HAP-1 (cell line): Measurements from ENCODE around the gene RPIA.
"Not testable (repeated sequence)": the region's sequence is repeated elsewhere in the genome, so short reads cannot be mapped to it uniquely, and the experiment has no call there.

Source experiments
- DNase-seq, 2 experiments: peaks; one replicate each; pipeline ENCODE4 v3.0.0-alpha.2; 2016 to 2020; ENCODE audit warnings: low spot score in 2 of 2
- H3K27me3 ChIP-seq: fragments of 250-450 bp; sonication (Bioruptor Pico); 2 replicates; pipeline ENCODE4 v1.5.1; 2020; ENCODE audit warnings: low read depth, mild to moderate bottlenecking, moderate library complexity
- H3K36me3 ChIP-seq: fragments of 250-450 bp; sonication (Bioruptor Pico); replicated peaks from 2 replicates; pipeline ENCODE4 v1.5.1; 2020; ENCODE audit warnings: mild to moderate bottlenecking
- H3K4me1 ChIP-seq: fragments of 250-450 bp; sonication (Bioruptor Pico); 2 replicates; pipeline ENCODE4 v1.5.1; 2020; ENCODE audit warnings: mild to moderate bottlenecking
- H3K4me3 ChIP-seq: fragments of 250-450 bp; sonication (Bioruptor Pico); 2 replicates; pipeline ENCODE4 v1.5.1; 2020; ENCODE audit warnings: mild to moderate bottlenecking, moderate library complexity
- H3K9me3 ChIP-seq: fragments of 250-450 bp; sonication (Bioruptor Pico); 2 replicates; pipeline ENCODE4 v1.5.1; 2020; ENCODE audit warnings: mild to moderate bottlenecking, moderate library complexity
- in situ Hi-C: fragments of 300-500 bp; cut with MboI; formaldehyde crosslinking; loops from 3 replicates; pipeline ENCODE4 v1.14.3; 2020; ENCODE audit warnings: low sequenced_read_pairs, inconsistent platforms, mixed read lengths

Gene RPIA

GRCh38 chr2:88691339-88692183 lies at the start of gene RPIA:
TSS of gene RPIA (plus strand) at chr2:88691673. CDS start at chr2:88691699, 26 bp downstream.
- H3K36me3 ChIP-seq, result no peaks in the 10 kb centered on the region
- peaks cover 12% of the 10 kb centered on the region for H3K4me1 ChIP-seq
- H3K27me3 ChIP-seq, result no peaks in the 10 kb centered on the region
- DNase-seq, result peak; percentile 96 to 98
- H3K9me3 ChIP-seq, result peaks cover 6% of the 10 kb centered on the region; the same call in 1 of the 2 replicates
- H3K4me3 ChIP-seq, result peak within 1 kb of the TSS; percentile 56
- in situ Hi-C loops, result no loop called here

- peaks cover 7% of the 10 kb centered on the region for H3K27me3 ChIP-seq
- DNase-seq, result no peak
- no peaks in the 10 kb centered on the region; the same call in 1 of the 2 replicates for H3K9me3 ChIP-seq
- no peaks in the 10 kb centered on the region for H3K4me1 ChIP-seq
- no peaks in the 10 kb centered on the region for H3K36me3 ChIP-seq
- in situ Hi-C loops, result no loop called here
- no peak overlapping the region for H3K4me3 ChIP-seq
These were observed 49.2 kb upstream of the RPIA start for GRCh38 chr2:88642278-88642677.

GRCh38 chr2:88645291-88645882 lies 46.1 kb upstream of the RPIA start:
- H3K27me3 ChIP-seq, H3K9me3 ChIP-seq, in situ Hi-C loops, H3K4me3 ChIP-seq, DNase-seq, H3K4me1 ChIP-seq, H3K36me3 ChIP-seq: not testable (repeated sequence)

GRCh38 chr2:88651646-88652045 lies 39.8 kb upstream of the RPIA start:
- H3K9me3 ChIP-seq, result no peaks in the 10 kb centered on the region
- no peaks in the 10 kb centered on the region; the same call in 1 of the 2 replicates for H3K27me3 ChIP-seq
- in situ Hi-C loops, result no loop called here
- no peak overlapping the region for H3K4me3 ChIP-seq
- no peaks in the 10 kb centered on the region for H3K36me3 ChIP-seq
- no peaks in the 10 kb centered on the region for H3K4me1 ChIP-seq
- no peak for DNase-seq

GRCh38 chr2:88654714-88655113 lies 36.8 kb upstream of the RPIA start:
- in situ Hi-C loops, result no loop called here
- DNase-seq, result no peak
- no peaks in the 10 kb centered on the region for H3K27me3 ChIP-seq

GRCh38 chr2:88656690-88657089 lies 34.8 kb upstream of the RPIA start:
- Histone ChIP-seq H3K4me3 (no peak overlapping the region), H3K36me3 (no peaks in the 10 kb centered on the region), H3K27me3 (no peaks in the 10 kb centered on the region), H3K4me1 (no peaks in the 10 kb centered on the region), H3K9me3 (no peaks in the 10 kb centered on the region)
- DNase-seq, result no peak
- in situ Hi-C loops, result no loop called here

More at GRCh38 chr2:88654714-88655113, 36.8 kb upstream of the RPIA start:
- Histone ChIP-seq H3K9me3 (no peaks in the 10 kb centered on the region), H3K4me3 (no peak overlapping the region), H3K4me1 (no peaks in the 10 kb centered on the region), H3K36me3 (no peaks in the 10 kb centered on the region)

GRCh38 chr2:88657131-88657530 lies 34.3 kb upstream of the RPIA start:
- in situ Hi-C loops, result no loop called here
- no peaks in the 10 kb centered on the region for H3K27me3 ChIP-seq
- no peak overlapping the region for H3K4me3 ChIP-seq
- no peaks in the 10 kb centered on the region for H3K9me3 ChIP-seq
- H3K36me3 ChIP-seq, result no peaks in the 10 kb centered on the region
- DNase-seq, result no peak
- H3K4me1 ChIP-seq, result no peaks in the 10 kb centered on the region

GRCh38 chr2:88658326-88658725 lies 33.1 kb upstream of the RPIA start:
- no peak for DNase-seq

GRCh38 chr2:88658881-88659537 lies 32.5 kb upstream of the RPIA start:
- no peaks in the 10 kb centered on the region for H3K36me3 ChIP-seq
- H3K4me3 ChIP-seq, result no peak overlapping the region
- in situ Hi-C loops, result no loop called here
- H3K9me3 ChIP-seq, result peaks cover 2% of the 10 kb centered on the region; the same call in 1 of the 2 replicates
- no peaks in the 10 kb centered on the region for H3K27me3 ChIP-seq
- H3K4me1 ChIP-seq, result no peaks in the 10 kb centered on the region
- no peak for DNase-seq

More at GRCh38 chr2:88658326-88658725, 33.1 kb upstream of the RPIA start:
- Histone ChIP-seq H3K4me1 (no peaks in the 10 kb centered on the region), H3K9me3 (peaks cover 1% of the 10 kb centered on the region; the same call in 1 of the 2 replicates), H3K4me3 (no peak overlapping the region), H3K36me3 (no peaks in the 10 kb centered on the region), H3K27me3 (no peaks in the 10 kb centered on the region)
- in situ Hi-C loops, result no loop called here

GRCh38 chr2:88659538-88659915 lies 31.9 kb upstream of the RPIA start:
- peaks cover 2% of the 10 kb centered on the region; the same call in 1 of the 2 replicates for H3K9me3 ChIP-seq
- H3K4me3 ChIP-seq, result no peak overlapping the region
- H3K36me3 ChIP-seq, result no peaks in the 10 kb centered on the region
- DNase-seq, result peak in 1 of 2 experiments; percentile 9
- no peaks in the 10 kb centered on the region for H3K4me1 ChIP-seq
- no peaks in the 10 kb centered on the region for H3K27me3 ChIP-seq
- in situ Hi-C loops, result no loop called here

- no peak overlapping the region for H3K4me3 ChIP-seq
- peaks cover 2% of the 10 kb centered on the region; the same call in 1 of the 2 replicates for H3K9me3 ChIP-seq
- in situ Hi-C loops, result loop anchor here (10.0 kb wide), 1 partner anchor 456 kb away; no protein-coding TSS in a partner anchor
- H3K4me1 ChIP-seq, result no peaks in the 10 kb centered on the region
- DNase-seq, result no peak
- no peaks in the 10 kb centered on the region for H3K27me3 ChIP-seq
- no peaks in the 10 kb centered on the region for H3K36me3 ChIP-seq
These were observed 30.9 kb upstream of the RPIA start for GRCh38 chr2:88660622-88661021.

- in situ Hi-C loops, result loop anchor here (5.0 to 10.0 kb wide), 2 partner anchors 74 to 462 kb away; no protein-coding TSS in a partner anchor
- DNase-seq, result no peak
- Histone ChIP-seq H3K4me1 (no peaks in the 10 kb centered on the region), H3K4me3 (no peak overlapping the region), H3K9me3 (peaks cover 2% of the 10 kb centered on the region; the same call in 1 of the 2 replicates), H3K27me3 (peaks cover 4% of the 10 kb centered on the region; the same call in 1 of the 2 replicates), H3K36me3 (no peaks in the 10 kb centered on the region)
These were observed 24.9 kb upstream of the RPIA start for GRCh38 chr2:88666576-88666975.

- no peaks in the 10 kb centered on the region for H3K36me3 ChIP-seq
- H3K9me3 ChIP-seq, result peaks cover 2% of the 10 kb centered on the region; the same call in 1 of the 2 replicates
- no peaks in the 10 kb centered on the region for H3K4me1 ChIP-seq
- peaks cover 4% of the 10 kb centered on the region; the same call in 1 of the 2 replicates for H3K27me3 ChIP-seq
- no peak overlapping the region for H3K4me3 ChIP-seq
- in situ Hi-C loops, result loop anchor here (5.0 to 10.0 kb wide), 2 partner anchors 75 to 462 kb away; no protein-coding TSS in a partner anchor
- no peak for DNase-seq
These were observed 24.3 kb upstream of the RPIA start for GRCh38 chr2:88667219-88667618.
